ENCODE results near the gene FOXN3.

FOXN3 gene

GRCh38 chr14:89386212-89386886, 30.7 kb downstream of the FOXN3 start:
- CTCF ChIA-PET = interaction anchor here (0.6 to 2.1 kb wide), 6 partner anchors 8 to 81 kb away, joined by 3 to 5 read pairs (median 4); no protein-coding TSS in a partner anchor
- POLR2A ChIA-PET = interaction anchor here (0.9 to 1.1 kb wide), 2 partner anchors 10 to 15 kb away, joined by 3 to 5 read pairs; no protein-coding TSS in a partner anchor
- no peaks in the 10 kb centered on the region for H3K27me3 ChIP-seq (replicated peaks in 2 of 5; ENCODE audit: control insufficient read depth in 4 of 5, insufficient read depth in 5 of 5, low read length in 4 of 5)
- peaks cover 3 to 16% (median 6%) of the 10 kb centered on the region in 4 experiments for H3K36me3 ChIP-seq (ENCODE audit: control insufficient read depth in 4 of 4, insufficient read depth in 4 of 4, low read length in 3 of 4)
- H3K4me1 ChIP-seq (ENCODE audit: control extremely low read depth in 1 of 4, control insufficient read depth in 4 of 4, insufficient read depth in 4 of 4, low read length in 3 of 4) = peaks cover 3 to 6% (median 4%) of the 10 kb centered on the region in 4 experiments
- DNase-seq = no peak
- WGBS (ENCODE audit: insufficient coverage) = 84% methylated on average over 7 of the region's 9 CpGs
- H3K9me3 ChIP-seq (ENCODE audit: control extremely low read depth in 1 of 5, control insufficient read depth in 4 of 5, insufficient read depth in 2 of 5, low read depth in 1 of 5, low read length in 4 of 5) = no peaks in the 10 kb centered on the region
- no peak overlapping the region for H3K4me3 ChIP-seq (ENCODE audit: control insufficient read depth in 1 of 7, extremely low read depth in 1 of 7, insufficient read depth in 4 of 7, low read depth in 2 of 7, low read length in 6 of 7)
- no peak overlapping the region for H3K27ac ChIP-seq (ENCODE audit: insufficient read depth in 1 of 2, low read depth in 1 of 2, low read length in 2 of 2, poor library complexity in 1 of 2, severe bottlenecking in 2 of 2)

- CTCF ChIA-PET = interaction anchor here (2.4 kb wide), 2 partner anchors 11 to 15 kb away, joined by 6 to 10 read pairs; no protein-coding TSS in a partner anchor
- H3K4me1 ChIP-seq (ENCODE audit: control extremely low read depth in 1 of 4, control insufficient read depth in 4 of 4, insufficient read depth in 4 of 4, low read length in 3 of 4) = peaks cover 3 to 6% (median 4%) of the 10 kb centered on the region in 4 experiments
- peaks cover 0 to 16% (median 12%) of the 10 kb centered on the region in 4 experiments for H3K36me3 ChIP-seq (ENCODE audit: control insufficient read depth in 4 of 4, insufficient read depth in 4 of 4, low read length in 3 of 4)
- DNase-seq = no peak
- no peak overlapping the region for H3K27ac ChIP-seq (ENCODE audit: insufficient read depth in 1 of 2, low read depth in 1 of 2, low read length in 2 of 2, poor library complexity in 1 of 2, severe bottlenecking in 2 of 2)
- WGBS (ENCODE audit: insufficient coverage) = 100% methylated on average over 1 of the region's 3 CpGs
- POLR2A ChIA-PET = no interaction called here
- H3K9me3 ChIP-seq (ENCODE audit: control extremely low read depth in 1 of 5, control insufficient read depth in 4 of 5, insufficient read depth in 2 of 5, low read depth in 1 of 5, low read length in 4 of 5) = peaks cover 0 to 11% (median 10%) of the 10 kb centered on the region in 5 experiments
- no peak overlapping the region for H3K4me3 ChIP-seq (ENCODE audit: control insufficient read depth in 1 of 7, extremely low read depth in 1 of 7, insufficient read depth in 4 of 7, low read depth in 2 of 7, low read length in 6 of 7)
- no peaks in the 10 kb centered on the region for H3K27me3 ChIP-seq (replicated peaks in 2 of 5; ENCODE audit: control insufficient read depth in 4 of 5, insufficient read depth in 5 of 5, low read length in 4 of 5)
Observed at GRCh38 chr14:89384636-89385035, 32.4 kb downstream of the FOXN3 start.

- Histone ChIP-seq H3K9me3 (ENCODE audit: control extremely low read depth in 1 of 5, control insufficient read depth in 4 of 5, insufficient read depth in 2 of 5, low read depth in 1 of 5, low read length in 4 of 5) (peaks cover 0 to 14% (median 10%) of the 10 kb centered on the region in 5 experiments), H3K4me1 (ENCODE audit: control extremely low read depth in 1 of 4, control insufficient read depth in 4 of 4, insufficient read depth in 4 of 4, low read length in 3 of 4) (peaks cover 3 to 4% (median 4%) of the 10 kb centered on the region in 4 experiments), H3K4me3 (ENCODE audit: control insufficient read depth in 1 of 7, extremely low read depth in 1 of 7, insufficient read depth in 4 of 7, low read depth in 2 of 7, low read length in 6 of 7) (no peak overlapping the region), H3K36me3 (ENCODE audit: control insufficient read depth in 4 of 4, insufficient read depth in 4 of 4, low read length in 3 of 4) (peaks cover 0 to 18% (median 13%) of the 10 kb centered on the region in 4 experiments), H3K27ac (ENCODE audit: insufficient read depth in 1 of 2, low read depth in 1 of 2, low read length in 2 of 2, poor library complexity in 1 of 2, severe bottlenecking in 2 of 2) (no peak overlapping the region), H3K27me3 (replicated peaks in 2 of 5; ENCODE audit: control insufficient read depth in 4 of 5, insufficient read depth in 5 of 5, low read length in 4 of 5) (no peaks in the 10 kb centered on the region)
- peak in 2 of 3 donors; percentile 45 to 64 for DNase-seq
- ChIA-PET POLR2A (no interaction called here), CTCF (interaction anchor here (1.6 to 2.4 kb wide), 3 partner anchors 11 to 31 kb away, joined by 5 to 10 read pairs (median 6); no protein-coding TSS in a partner anchor)
- WGBS (ENCODE audit: insufficient coverage) = 94% methylated on average over 3 of the region's 3 CpGs
Observed at GRCh38 chr14:89384023-89384422, 33.0 kb downstream of the FOXN3 start.

GRCh38 chr14:89382901-89383845, 33.9 kb downstream of the FOXN3 start:
- Histone ChIP-seq H3K27me3 (replicated peaks in 2 of 5; ENCODE audit: control insufficient read depth in 4 of 5, insufficient read depth in 5 of 5, low read length in 4 of 5) (no peaks in the 10 kb centered on the region), H3K36me3 (ENCODE audit: control insufficient read depth in 4 of 4, insufficient read depth in 4 of 4, low read length in 3 of 4) (peaks cover 0 to 17% (median 13%) of the 10 kb centered on the region in 4 experiments), H3K4me3 (ENCODE audit: control insufficient read depth in 1 of 7, extremely low read depth in 1 of 7, insufficient read depth in 4 of 7, low read depth in 2 of 7, low read length in 6 of 7) (no peak overlapping the region), H3K4me1 (ENCODE audit: control extremely low read depth in 1 of 4, control insufficient read depth in 4 of 4, insufficient read depth in 4 of 4, low read length in 3 of 4) (peaks cover 3 to 4% (median 4%) of the 10 kb centered on the region in 4 experiments), H3K27ac (ENCODE audit: insufficient read depth in 1 of 2, low read depth in 1 of 2, low read length in 2 of 2, poor library complexity in 1 of 2, severe bottlenecking in 2 of 2) (no peak overlapping the region), H3K9me3 (ENCODE audit: control extremely low read depth in 1 of 5, control insufficient read depth in 4 of 5, insufficient read depth in 2 of 5, low read depth in 1 of 5, low read length in 4 of 5) (peaks cover 0 to 15% (median 10%) of the 10 kb centered on the region in 5 experiments)
- WGBS (ENCODE audit: insufficient coverage) = 89% methylated on average over 6 of the region's 14 CpGs
- DNase-seq = no peak
- ChIA-PET POLR2A (no interaction called here), CTCF (interaction anchor here (0.6 to 2.4 kb wide), 5 partner anchors 10 to 77 kb away, joined by 3 to 10 read pairs (median 5); no protein-coding TSS in a partner anchor)

- no peak overlapping the region for H3K27ac ChIP-seq (ENCODE audit: insufficient read depth in 1 of 2, low read depth in 1 of 2, low read length in 2 of 2, poor library complexity in 1 of 2, severe bottlenecking in 2 of 2)
- peaks cover 0 to 15% (median 10%) of the 10 kb centered on the region in 5 experiments for H3K9me3 ChIP-seq (ENCODE audit: control extremely low read depth in 1 of 5, control insufficient read depth in 4 of 5, insufficient read depth in 2 of 5, low read depth in 1 of 5, low read length in 4 of 5)
- no peak overlapping the region for H3K4me3 ChIP-seq (ENCODE audit: control insufficient read depth in 1 of 7, extremely low read depth in 1 of 7, insufficient read depth in 4 of 7, low read depth in 2 of 7, low read length in 6 of 7)
- no peak for DNase-seq
- 84% methylated on average over 2 of the region's 5 CpGs for WGBS (ENCODE audit: insufficient coverage)
- peaks cover 3 to 4% (median 4%) of the 10 kb centered on the region in 4 experiments for H3K4me1 ChIP-seq (ENCODE audit: control extremely low read depth in 1 of 4, control insufficient read depth in 4 of 4, insufficient read depth in 4 of 4, low read length in 3 of 4)
- POLR2A ChIA-PET = no interaction called here
- no peaks in the 10 kb centered on the region for H3K27me3 ChIP-seq (replicated peaks in 2 of 5; ENCODE audit: control insufficient read depth in 4 of 5, insufficient read depth in 5 of 5, low read length in 4 of 5)
- peaks cover 3 to 20% (median 13%) of the 10 kb centered on the region in 4 experiments for H3K36me3 ChIP-seq (ENCODE audit: control insufficient read depth in 4 of 4, insufficient read depth in 4 of 4, low read length in 3 of 4)
- CTCF ChIA-PET = interaction anchor here (1.0 to 2.4 kb wide), 5 partner anchors 9 to 43 kb away, joined by 3 to 10 read pairs (median 5); no protein-coding TSS in a partner anchor
Observed at GRCh38 chr14:89382487-89382886, 34.5 kb downstream of the FOXN3 start.

GRCh38 chr14:89379891-89380820, 36.9 kb downstream of the FOXN3 start:
- ChIA-PET CTCF (interaction anchor here (0.7 to 1.4 kb wide), 4 partner anchors 12 to 77 kb away, joined by 3 to 5 read pairs (median 4); no protein-coding TSS in a partner anchor), POLR2A (no interaction called here)
- peaks cover 0 to 1% (median 0%) of the 10 kb centered on the region in 4 experiments for H3K4me1 ChIP-seq (ENCODE audit: control extremely low read depth in 1 of 4, control insufficient read depth in 4 of 4, insufficient read depth in 4 of 4, low read length in 3 of 4)
- H3K4me3 ChIP-seq (ENCODE audit: control insufficient read depth in 1 of 7, extremely low read depth in 1 of 7, insufficient read depth in 4 of 7, low read depth in 2 of 7, low read length in 6 of 7) = no peak overlapping the region
- DNase-seq = no peak
- H3K27ac ChIP-seq (ENCODE audit: insufficient read depth in 1 of 2, low read depth in 1 of 2, low read length in 2 of 2, poor library complexity in 1 of 2, severe bottlenecking in 2 of 2) = no peak overlapping the region
- no peaks in the 10 kb centered on the region for H3K27me3 ChIP-seq (replicated peaks in 2 of 5; ENCODE audit: control insufficient read depth in 4 of 5, insufficient read depth in 5 of 5, low read length in 4 of 5)
- H3K9me3 ChIP-seq (ENCODE audit: control extremely low read depth in 1 of 5, control insufficient read depth in 4 of 5, insufficient read depth in 2 of 5, low read depth in 1 of 5, low read length in 4 of 5) = peaks cover 0 to 15% (median 10%) of the 10 kb centered on the region in 5 experiments
- 98% methylated on average over 11 of the region's 16 CpGs for WGBS (ENCODE audit: insufficient coverage)
- H3K36me3 ChIP-seq (ENCODE audit: control insufficient read depth in 4 of 4, insufficient read depth in 4 of 4, low read length in 3 of 4) = peaks cover 3 to 20% (median 13%) of the 10 kb centered on the region in 4 experiments

Data from common myeloid progenitor, CD34-positive (primary cell).